Lower leg skin (tissue), 4 donors: Measurements from ENCODE around the gene HDAC4. TPM values are rescaled to one million over a fixed set of nuclear protein-coding genes. Genes with fewer than 3 reads are reported as not detected.

ENCODE experiments used
- DNase-seq, 2 donors: peaks; one replicate each; pipeline ENCODE4 v3.0.0-alpha.2; 2019; ENCODE audit warnings: low spot score in 2 of 2
- H3K4me3 ChIP-seq: fragments of 200-600 bp; sonication (generic); 2 replicates; pipeline ENCODE4 v1.5.1; 2017; ENCODE audit warnings: mild to moderate bottlenecking, low read depth; ENCODE audit not compliant: poor library complexity, severe bottlenecking
- CTCF ChIP-seq, 3 donors: fragments of 450-650 bp; IDR thresholded peaks; one replicate each; pipeline ENCODE4 v1.5.1; 2016; ENCODE audit warnings: antibody characterized with exemption in 3 of 3, mild to moderate bottlenecking in 3 of 3, moderate library complexity in 2 of 3
- POLR2A ChIP-seq, 2 donors: fragments of 450-650 bp; IDR thresholded peaks; one replicate each; pipeline ENCODE4 v1.6.1; 2016 to 2017; ENCODE audit warnings: antibody characterized with exemption in 2 of 2, mild to moderate bottlenecking in 1 of 2, moderate library complexity in 1 of 2
- WGBS, 2 donors: methylation state at CpG; one replicate each; pipeline ENCODE4 v1.1.5; 2018; 5-methylcytosine and 5-hydroxymethylcytosine counted together
- intact Hi-C: fragments of 100-400 bp; cut with DNase I; formaldehyde crosslinking; loops from one replicate; pipeline ENCODE4 v1.15.0; 2023; ENCODE audit warnings: low total_unique reads
- total RNA-seq, 4 donors: library from RNA; depleted of rRNA; stranded (reverse); fragments of >200 nt; gene quantifications; one replicate each; pipeline ENCODE4 v1.1.0, GENCODE V29; 2016

Gene HDAC4
- total RNA-seq, 4 donors from 2014 or later, result 27.4 to 85.5 (median 57.9) TPM

- TF ChIP-seq CTCF (IDR thresholded peaks at IDR 0.05) (no peak), POLR2A (IDR thresholded peaks at IDR 0.05) (no peak)
- DNase-seq, result peak in 1 of 2 donors; percentile 85
- intact Hi-C loops, result no loop called here
- no peak overlapping the region for H3K4me3 ChIP-seq
- WGBS, 2 donors, result 65 to 72% methylated on average over 14 to 16 of the region's 17 CpGs
Observed at GRCh38 chr2:239226677-239227581, 173.9 kb downstream of the HDAC4 start.

- TF ChIP-seq POLR2A (IDR thresholded peaks at IDR 0.05) (no peak), CTCF (IDR thresholded peaks at IDR 0.05) (no peak)
- H3K4me3 ChIP-seq, result no peak overlapping the region
- 49 to 62% methylated on average over 13 of the region's 13 CpGs for WGBS, 2 donors
- intact Hi-C loops, result no loop called here
- peak in 1 of 2 donors; percentile 83 for DNase-seq
Observed at GRCh38 chr2:239225871-239226561, 174.8 kb downstream of the HDAC4 start.

- 38 to 56% methylated on average over 13 of the region's 13 CpGs for WGBS, 2 donors
- peak in 1 of 2 donors; percentile 82 for DNase-seq
- TF ChIP-seq CTCF (IDR thresholded peaks at IDR 0.05), result no peak
- no peak for TF ChIP-seq POLR2A (IDR thresholded peaks at IDR 0.05)
- H3K4me3 ChIP-seq, result no peak overlapping the region
- intact Hi-C loops, result no loop called here
Observed at GRCh38 chr2:239225371-239225851, 175.4 kb downstream of the HDAC4 start.

GRCh38 chr2:239224955-239225354 lies 175.9 kb downstream of the HDAC4 start:
- WGBS, 2 donors, result 65 to 67% methylated on average over 2 of the region's 2 CpGs
- no peak overlapping the region for H3K4me3 ChIP-seq
- no peak for TF ChIP-seq POLR2A (IDR thresholded peaks at IDR 0.05)
- no peak for TF ChIP-seq CTCF (IDR thresholded peaks at IDR 0.05)
- DNase-seq, result no peak
- intact Hi-C loops, result no loop called here

GRCh38 chr2:239224199-239224570 lies 176.6 kb downstream of the HDAC4 start:
- intact Hi-C loops, result no loop called here

More at GRCh38 chr2:239224199-239224570, 176.6 kb downstream of the HDAC4 start:
- TF ChIP-seq CTCF (IDR thresholded peaks at IDR 0.05) (no peak), POLR2A (IDR thresholded peaks at IDR 0.05) (no peak)
- H3K4me3 ChIP-seq, result no peak overlapping the region
- 78 to 80% methylated on average over 13 of the region's 13 CpGs for WGBS, 2 donors
- DNase-seq, result peak in 1 of 2 donors; percentile 86
